Measurements from ENCODE around the gene FMO1.

FMO1 gene

GRCh38 chr1:171247501-171247900, 793 bp upstream of the FMO1 start:
- no peak overlapping the region for H3K9ac ChIP-seq
- no peak overlapping the region for H3K4me3 ChIP-seq (ENCODE audit: low read depth, low read length)
- no peak overlapping the region for H3K4me2 ChIP-seq (ENCODE audit: low read length)
- no peak for TF ChIP-seq CTCF (IDR thresholded peaks at IDR 0.05)
- no peaks in the 10 kb centered on the region for H3K79me2 ChIP-seq
- H3K27me3 ChIP-seq (ENCODE audit: control insufficient read depth, insufficient read depth, low read length) = no peaks in the 10 kb centered on the region
- H3K9me3 ChIP-seq (ENCODE audit: control insufficient read depth, low read length) = no peaks in the 10 kb centered on the region
- H3K36me3 ChIP-seq (ENCODE audit: control insufficient read depth, insufficient read depth, low read length) = no peaks in the 10 kb centered on the region
- no peak overlapping the region for H3K27ac ChIP-seq
- no peaks in the 10 kb centered on the region for H3K4me1 ChIP-seq
- H2AFZ ChIP-seq = no peak overlapping the region

DNA sequence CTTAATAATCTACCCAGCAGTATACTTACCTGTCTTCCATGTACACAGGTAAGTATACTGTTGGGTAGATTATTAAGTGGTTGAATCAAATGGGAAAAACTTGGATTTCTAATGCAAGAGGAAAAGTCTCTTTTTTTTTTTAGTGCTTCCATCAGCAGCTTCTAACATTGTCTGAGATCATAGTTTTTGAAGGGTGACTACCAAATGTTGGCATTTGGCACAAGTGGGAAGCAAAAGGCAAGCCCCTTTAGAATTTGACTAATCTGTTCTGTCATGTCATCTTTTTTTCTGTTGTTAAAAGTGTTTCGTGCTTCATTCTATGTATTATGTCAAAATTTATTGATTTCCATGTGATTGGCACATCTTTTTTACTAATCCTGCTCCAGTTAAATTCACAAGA, 547 bp downstream of the FMO1 start:
- no peak overlapping the region for H3K4me3 ChIP-seq (ENCODE audit: low read depth, low read length)
- TF ChIP-seq CTCF (IDR thresholded peaks at IDR 0.05) = no peak
- no peak overlapping the region for H2AFZ ChIP-seq
- no peaks in the 10 kb centered on the region for H3K27me3 ChIP-seq (ENCODE audit: control insufficient read depth, insufficient read depth, low read length)
- no peaks in the 10 kb centered on the region for H3K9me3 ChIP-seq (ENCODE audit: control insufficient read depth, low read length)
- H3K4me1 ChIP-seq = no peaks in the 10 kb centered on the region
- no peak overlapping the region for H3K27ac ChIP-seq
- no peak overlapping the region for H3K4me2 ChIP-seq (ENCODE audit: low read length)
- H3K36me3 ChIP-seq (ENCODE audit: control insufficient read depth, insufficient read depth, low read length) = no peaks in the 10 kb centered on the region
- H3K79me2 ChIP-seq = no peaks in the 10 kb centered on the region
- no peak overlapping the region for H3K9ac ChIP-seq

- H3K36me3 ChIP-seq (ENCODE audit: control insufficient read depth, insufficient read depth, low read length) = no peaks in the 10 kb centered on the region
- H3K9me3 ChIP-seq (ENCODE audit: control insufficient read depth, low read length) = no peaks in the 10 kb centered on the region
- H3K4me1 ChIP-seq = no peaks in the 10 kb centered on the region
- no peak for TF ChIP-seq CTCF (IDR thresholded peaks at IDR 0.05)
- no peak overlapping the region for H3K9ac ChIP-seq
- no peak overlapping the region for H3K4me2 ChIP-seq (ENCODE audit: low read length)
- no peaks in the 10 kb centered on the region for H3K79me2 ChIP-seq
- H3K27ac ChIP-seq = no peak overlapping the region
- no peaks in the 10 kb centered on the region for H3K27me3 ChIP-seq (ENCODE audit: control insufficient read depth, insufficient read depth, low read length)
- no peak overlapping the region for H2AFZ ChIP-seq
- H3K4me3 ChIP-seq (ENCODE audit: low read depth, low read length) = no peak overlapping the region
Measured at GRCh38 chr1:171250263-171250662, 2.0 kb downstream of the FMO1 start.

DNA sequence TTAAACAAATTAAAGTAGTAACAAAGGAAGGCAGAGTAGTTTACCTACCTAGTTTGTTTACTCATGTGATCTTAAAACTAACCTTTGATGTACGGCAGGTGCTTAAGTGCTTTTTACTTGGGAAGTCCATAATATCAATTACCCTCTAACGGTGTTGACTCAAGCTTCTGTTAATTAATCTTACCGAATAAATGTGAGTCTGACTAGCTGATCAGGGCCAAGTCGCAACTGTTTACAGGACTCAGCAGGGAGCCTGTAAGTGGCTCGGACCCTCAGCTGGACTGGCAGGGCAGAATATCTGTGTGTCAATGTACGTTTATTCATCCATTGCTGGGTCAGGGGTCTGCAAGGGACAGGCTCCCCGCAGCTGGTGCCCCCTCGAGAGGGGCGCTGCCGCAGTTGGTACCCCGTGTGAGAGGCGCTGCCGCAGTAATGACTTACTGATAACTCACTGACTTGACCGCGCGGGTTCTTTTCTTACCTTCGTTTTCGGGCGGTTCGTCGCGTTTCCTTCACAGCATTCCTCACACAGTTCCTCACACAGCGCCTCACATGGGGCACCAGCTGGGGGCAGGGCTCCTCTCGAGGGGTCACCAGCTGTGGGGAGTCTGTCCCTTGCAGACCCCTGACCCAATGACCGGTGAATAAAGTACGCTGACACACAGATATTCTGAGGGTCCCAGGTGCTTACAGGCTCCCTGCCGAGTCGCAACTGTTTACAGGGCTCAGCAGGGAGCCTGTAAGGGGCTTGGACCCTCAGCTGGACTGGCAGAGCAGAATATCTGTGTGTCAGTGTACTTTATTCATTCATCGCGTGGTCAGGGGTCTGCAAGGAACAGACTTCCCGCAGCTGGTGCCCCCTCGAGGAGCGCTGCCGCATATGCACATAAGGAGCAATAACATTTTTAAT, 3.0 kb downstream of the FMO1 start:
- Histone ChIP-seq H3K79me2 (no peaks in the 10 kb centered on the region), H3K9ac (no peak overlapping the region), H3K9me3 (ENCODE audit: control insufficient read depth, low read length) (no peaks in the 10 kb centered on the region), H3K27me3 (ENCODE audit: control insufficient read depth, insufficient read depth, low read length) (no peaks in the 10 kb centered on the region), H3K4me2 (ENCODE audit: low read length) (peak overlapping the region; percentile 55), H3K4me1 (no peaks in the 10 kb centered on the region), H3K4me3 (ENCODE audit: low read depth, low read length) (peak overlapping the region; percentile 41), H2AFZ (no peak overlapping the region), H3K36me3 (ENCODE audit: control insufficient read depth, insufficient read depth, low read length) (no peaks in the 10 kb centered on the region), H3K27ac (no peak overlapping the region)
- TF ChIP-seq CTCF (IDR thresholded peaks at IDR 0.05) = no peak

GRCh38 chr1:171251952-171252300, 3.6 kb downstream of the FMO1 start:
- H3K36me3 ChIP-seq (ENCODE audit: control insufficient read depth, insufficient read depth, low read length) = no peaks in the 10 kb centered on the region
- H3K27me3 ChIP-seq (ENCODE audit: control insufficient read depth, insufficient read depth, low read length) = no peaks in the 10 kb centered on the region
- H3K4me2 ChIP-seq (ENCODE audit: low read length) = no peak overlapping the region
- H3K9ac ChIP-seq = no peak overlapping the region
- TF ChIP-seq CTCF (IDR thresholded peaks at IDR 0.05) = no peak
- H2AFZ ChIP-seq = no peak overlapping the region
- H3K27ac ChIP-seq = no peak overlapping the region
- H3K79me2 ChIP-seq = no peaks in the 10 kb centered on the region
- H3K4me3 ChIP-seq (ENCODE audit: low read depth, low read length) = no peak overlapping the region
- peaks cover 1% of the 10 kb centered on the region for H3K4me1 ChIP-seq
- H3K9me3 ChIP-seq (ENCODE audit: control insufficient read depth, low read length) = no peaks in the 10 kb centered on the region
